PC-3 (cell line): ENCODE measurements around the gene ZHX3.

Source experiments
- CTCF ChIP-seq: fragments of 300-600 bp; sonication (generic); conservative IDR thresholded peaks from 2 replicates; pipeline ENCODE4 v1.5.1; 2017; ENCODE audit warnings: antibody characterized with exemption, low read depth, mild to moderate bottlenecking, low read length
- EZH2 ChIP-seq: fragments of 300-600 bp; sonication (generic); IDR thresholded peaks from one replicate; pipeline ENCODE4 v1.6.1; 2017; ENCODE audit warnings: antibody characterized with exemption, mild to moderate bottlenecking, low read length; ENCODE audit not compliant: unreplicated experiment
- EZH2phosphoT487 ChIP-seq: fragments of 300-600 bp; sonication (generic); IDR thresholded peaks from 2 replicates; pipeline ENCODE4 v1.6.1; 2018; ENCODE audit warnings: mild to moderate bottlenecking, antibody characterized with exemption, low read length, borderline replicate concordance

- no peak for TF ChIP-seq CTCF
- no peak for TF ChIP-seq EZH2
- no peak for TF ChIP-seq EZH2phosphoT487
Measured at GRCh38 chr20:41198443-41198842, 119.1 kb downstream of the ZHX3 start.
